Osteoblast (primary cell): Measurements from ENCODE around the gene CAMTA1. TPM values are rescaled to one million over a fixed set of nuclear protein-coding genes. Genes with fewer than 3 reads are reported as not detected.

Experiments used
- DNase-seq: peaks from one replicate; pipeline ENCODE4 v3.0.0; 2011; ENCODE audit warnings: low spot score, mixed read lengths; ENCODE audit not compliant: insufficient read length; ENCODE audit errors: missing footprints
- H2AFZ ChIP-seq: 2 replicates; pipeline ENCODE4 v1.6.0; 2011; ENCODE audit warnings: mild to moderate bottlenecking, low read length
- H3K27ac ChIP-seq: 2 replicates; pipeline ENCODE4 v1.5.1; 2011; ENCODE audit warnings: mild to moderate bottlenecking, low read depth, low read length, moderate library complexity
- H3K27me3 ChIP-seq: 2 replicates; pipeline ENCODE4 v1.6.0; 2012; ENCODE audit warnings: mild to moderate bottlenecking, control low read depth, inconsistent platforms, low read length, moderate library complexity; ENCODE audit not compliant: insufficient read depth
- H3K36me3 ChIP-seq: 2 replicates; pipeline ENCODE4 v1.5.1; 2011; ENCODE audit warnings: mild to moderate bottlenecking, low read length, control low read depth, moderate library complexity; ENCODE audit not compliant: insufficient read depth
- H3K4me1 ChIP-seq: 2 replicates; pipeline ENCODE4 v1.5.1; 2011; ENCODE audit warnings: mild to moderate bottlenecking, low read length, control low read depth, moderate library complexity; ENCODE audit not compliant: insufficient read depth
- H3K4me2 ChIP-seq: 2 replicates; pipeline ENCODE4 v1.6.0; 2011; ENCODE audit warnings: mild to moderate bottlenecking, low read length; ENCODE audit not compliant: insufficient read depth
- H3K4me3 ChIP-seq: fragments of 200-600 bp; sonication (generic); 3 replicates; pipeline ENCODE4 v1.5.1; 2012; ENCODE audit warnings: mild to moderate bottlenecking, low read length, inconsistent platforms; ENCODE audit not compliant: insufficient read depth
- H3K79me2 ChIP-seq: 2 replicates; pipeline ENCODE4 v1.6.0; 2012; ENCODE audit warnings: mild to moderate bottlenecking, low read length, control low read depth, inconsistent platforms; ENCODE audit not compliant: insufficient read depth
- H3K9me3 ChIP-seq: 2 replicates; pipeline ENCODE4 v1.5.1; 2011; ENCODE audit warnings: low read depth, low read length, control low read depth
- H4K20me1 ChIP-seq: 2 replicates; pipeline ENCODE4 v1.6.0; 2012; ENCODE audit warnings: mild to moderate bottlenecking, low read length, control low read depth; ENCODE audit not compliant: insufficient read depth
- CTCF ChIP-seq: IDR thresholded peaks from 2 replicates; pipeline ENCODE4 v1.5.1; 2011; ENCODE audit warnings: mild to moderate bottlenecking, low read depth, low read length, moderate library complexity; ENCODE audit errors: extremely low read depth
- total RNA-seq: library from RNA; depleted of rRNA; stranded (reverse); fragments of >200 nt; gene quantifications from 2 replicates; pipeline ENCODE4 v1.2.3, GENCODE V29; 2012

CAMTA1 gene
- total RNA-seq, 1 donor = 47.4 TPM

GRCh38 chr1:6823793-6824192 is 38.5 kb downstream of the CAMTA1 start:
- Histone ChIP-seq H3K27me3 (no peaks in the 10 kb centered on the region), H3K4me3 (no peak overlapping the region), H3K4me2 (no peak overlapping the region), H2AFZ (no peak overlapping the region), H3K79me2 (peaks cover 21% of the 10 kb centered on the region), H3K27ac (no peak overlapping the region), H3K4me1 (no peaks in the 10 kb centered on the region), H4K20me1 (no peaks in the 10 kb centered on the region), H3K36me3 (no peaks in the 10 kb centered on the region), H3K9me3 (no peaks in the 10 kb centered on the region)
- no peak for DNase-seq
- TF ChIP-seq CTCF = no peak

- Histone ChIP-seq H3K79me2 (peaks cover 19% of the 10 kb centered on the region), H3K9me3 (no peaks in the 10 kb centered on the region), H2AFZ (no peak overlapping the region), H3K4me3 (no peak overlapping the region), H3K4me2 (no peak overlapping the region), H4K20me1 (no peaks in the 10 kb centered on the region), H3K4me1 (no peaks in the 10 kb centered on the region), H3K27me3 (no peaks in the 10 kb centered on the region), H3K36me3 (no peaks in the 10 kb centered on the region), H3K27ac (no peak overlapping the region)
- DNase-seq = no peak
- TF ChIP-seq CTCF = no peak
These were observed 39.6 kb downstream of the CAMTA1 start for GRCh38 chr1:6824665-6825368.

DNA sequence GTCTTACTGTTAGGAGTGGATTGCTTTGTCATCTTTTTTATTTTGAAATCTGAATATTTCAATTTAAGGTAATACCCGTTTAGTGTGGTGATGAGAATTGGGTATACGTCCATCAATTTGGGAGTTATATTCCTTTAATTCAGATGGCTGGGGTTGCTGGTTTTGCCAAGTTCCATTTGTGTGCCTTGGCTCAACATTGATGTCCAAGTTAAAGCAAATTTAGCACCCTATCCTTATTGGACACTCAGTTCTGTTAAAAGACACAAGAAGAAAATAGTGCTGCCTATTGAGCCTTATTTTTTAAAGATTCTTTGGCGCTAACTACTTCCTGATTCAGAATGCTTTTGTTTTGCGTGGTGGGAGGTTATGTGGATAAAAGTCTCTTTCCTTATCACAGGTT is 40.6 kb downstream of the CAMTA1 start:
- no peak overlapping the region for H3K27ac ChIP-seq
- H2AFZ ChIP-seq = no peak overlapping the region
- no peaks in the 10 kb centered on the region for H3K9me3 ChIP-seq
- no peak for DNase-seq
- no peak overlapping the region for H3K4me2 ChIP-seq
- no peaks in the 10 kb centered on the region for H4K20me1 ChIP-seq
- no peaks in the 10 kb centered on the region for H3K27me3 ChIP-seq
- peaks cover 15% of the 10 kb centered on the region for H3K79me2 ChIP-seq
- H3K36me3 ChIP-seq = no peaks in the 10 kb centered on the region
- TF ChIP-seq CTCF = no peak
- no peak overlapping the region for H3K4me3 ChIP-seq
- H3K4me1 ChIP-seq = no peaks in the 10 kb centered on the region

- Histone ChIP-seq H3K4me3 (no peak overlapping the region), H2AFZ (no peak overlapping the region), H3K4me2 (no peak overlapping the region), H3K4me1 (no peaks in the 10 kb centered on the region), H3K27ac (no peak overlapping the region), H3K9me3 (no peaks in the 10 kb centered on the region), H3K27me3 (no peaks in the 10 kb centered on the region), H3K36me3 (no peaks in the 10 kb centered on the region), H4K20me1 (no peaks in the 10 kb centered on the region), H3K79me2 (peaks cover 15% of the 10 kb centered on the region)
- DNase-seq = no peak
- no peak for TF ChIP-seq CTCF
These were observed 41.8 kb downstream of the CAMTA1 start for GRCh38 chr1:6827079-6827478.
